HepG2 (cell line): ENCODE results near the gene SMAP1. TPM values are rescaled to one million over a fixed set of nuclear protein-coding genes. Genes with fewer than 3 reads are reported as not detected.

ENCODE experiments used
- CAMTA2 ChIP-seq: sonication (generic); formaldehyde crosslinking; IDR thresholded peaks from 2 replicates; pipeline ENCODE4 v1.4.0; 2020; ENCODE audit warnings: mild to moderate bottlenecking, missing genetic modification reagents, borderline replicate concordance
- CENPX ChIP-seq: sonication (generic); formaldehyde crosslinking; IDR thresholded peaks from 2 replicates; pipeline ENCODE4 v1.9.0; 2021; ENCODE audit warnings: mild to moderate bottlenecking, missing genetic modification reagents, moderate library complexity
- FOXP1 ChIP-seq, 2 experiments: fragments of 450-650 bp in 1 of 2; IDR thresholded peaks; 2 replicates each; pipeline ENCODE4 v1.6.1; 2017 to 2018; ENCODE audit warnings: antibody characterized with exemption in 1 of 2
- HES4 ChIP-seq: sonication (generic); formaldehyde crosslinking; IDR thresholded peaks from 2 replicates; pipeline ENCODE4 v1.9.0; 2021; ENCODE audit warnings: mild to moderate bottlenecking, missing genetic modification reagents, borderline replicate concordance
- MEIS2 ChIP-seq: sonication (generic); formaldehyde crosslinking; IDR thresholded peaks from 2 replicates; pipeline ENCODE4 v1.9.0; 2021; ENCODE audit warnings: mild to moderate bottlenecking, missing genetic modification reagents
- NR2F1 ChIP-seq, 2 experiments: fragments of 450-650 bp in 1 of 2; formaldehyde crosslinking in 1 of 2; IDR thresholded peaks; 2 replicates each; pipeline versions ENCODE4 v1.5.0 to v1.6.1; 2016 to 2020; ENCODE audit warnings: mild to moderate bottlenecking in 1 of 2, missing compliant biosample characterization in 1 of 2, missing genetic modification reagents in 1 of 2, moderate library complexity in 1 of 2
- ZBTB49 ChIP-seq: sonication (generic); formaldehyde crosslinking; IDR thresholded peaks from 2 replicates; pipeline ENCODE4 v1.4.0; 2020; ENCODE audit warnings: missing genetic modification reagents, borderline replicate concordance
- ZNF563 ChIP-seq: sonication (generic); formaldehyde crosslinking; IDR thresholded peaks from 2 replicates; pipeline ENCODE4 v1.8.0; 2022; ENCODE audit warnings: mild to moderate bottlenecking, moderate library complexity, missing genetic modification reagents
- ZNF589 ChIP-seq: sonication (generic); formaldehyde crosslinking; conservative IDR thresholded peaks from 2 replicates; pipeline ENCODE4 v1.8.0; 2022; ENCODE audit warnings: mild to moderate bottlenecking, moderate library complexity, missing genetic modification reagents
- ZNF616 ChIP-seq: sonication (generic); formaldehyde crosslinking; IDR thresholded peaks from 2 replicates; pipeline ENCODE4 v1.5.0; 2020; ENCODE audit warnings: low read depth, mild to moderate bottlenecking, missing genetic modification reagents
- polyA plus RNA-seq, 8 experiments: library from polyadenylated mRNA; depleted of rRNA in 3 of 8; stranded (reverse) in 7 of 8; unstranded in 1 of 8; fragments of >200 nt; fragmentation: Illumina TruSeq in 4 of 8; extraction: Trizol in 4 of 8; gene quantifications; 2 replicates each; pipeline versions ENCODE4 v1.2.1 to v1.2.3, GENCODE V29; 2011 to 2016; ENCODE audit warnings: low read depth in 4 of 8, missing spikeins in 1 of 8, mixed read lengths in 1 of 8; ENCODE audit not compliant: insufficient read depth in 1 of 8
- total RNA-seq, 5 experiments: library from RNA; depleted of rRNA; stranded (reverse); fragments of >200 nt; fragmentation: Illumina TruSeq; extraction: Trizol; gene quantifications; 2 replicates each; pipeline ENCODE4 v1.2.3, GENCODE V29; 2016; ENCODE audit warnings: low read depth in 1 of 5
- TF ChIP-seq, protein P1 (sequence below): sonication (generic); formaldehyde crosslinking; IDR thresholded peaks from 2 replicates; pipeline ENCODE4 v1.4.0; 2020; ENCODE audit warnings: mild to moderate bottlenecking, missing genetic modification reagents
- TF ChIP-seq, protein P2 (sequence below): sonication (generic); formaldehyde crosslinking; IDR thresholded peaks from 2 replicates; pipeline ENCODE4 v1.4.0; 2020; ENCODE audit warnings: mild to moderate bottlenecking, missing genetic modification reagents

SMAP1 gene
- total and polyA plus RNA-seq, 2 of the 13 experiments (the other 11 are each of a cell fraction or from before 2014, with no cell fraction given), result 13.4 to 17.8 TPM

- TF ChIP-seq, protein P1, sequence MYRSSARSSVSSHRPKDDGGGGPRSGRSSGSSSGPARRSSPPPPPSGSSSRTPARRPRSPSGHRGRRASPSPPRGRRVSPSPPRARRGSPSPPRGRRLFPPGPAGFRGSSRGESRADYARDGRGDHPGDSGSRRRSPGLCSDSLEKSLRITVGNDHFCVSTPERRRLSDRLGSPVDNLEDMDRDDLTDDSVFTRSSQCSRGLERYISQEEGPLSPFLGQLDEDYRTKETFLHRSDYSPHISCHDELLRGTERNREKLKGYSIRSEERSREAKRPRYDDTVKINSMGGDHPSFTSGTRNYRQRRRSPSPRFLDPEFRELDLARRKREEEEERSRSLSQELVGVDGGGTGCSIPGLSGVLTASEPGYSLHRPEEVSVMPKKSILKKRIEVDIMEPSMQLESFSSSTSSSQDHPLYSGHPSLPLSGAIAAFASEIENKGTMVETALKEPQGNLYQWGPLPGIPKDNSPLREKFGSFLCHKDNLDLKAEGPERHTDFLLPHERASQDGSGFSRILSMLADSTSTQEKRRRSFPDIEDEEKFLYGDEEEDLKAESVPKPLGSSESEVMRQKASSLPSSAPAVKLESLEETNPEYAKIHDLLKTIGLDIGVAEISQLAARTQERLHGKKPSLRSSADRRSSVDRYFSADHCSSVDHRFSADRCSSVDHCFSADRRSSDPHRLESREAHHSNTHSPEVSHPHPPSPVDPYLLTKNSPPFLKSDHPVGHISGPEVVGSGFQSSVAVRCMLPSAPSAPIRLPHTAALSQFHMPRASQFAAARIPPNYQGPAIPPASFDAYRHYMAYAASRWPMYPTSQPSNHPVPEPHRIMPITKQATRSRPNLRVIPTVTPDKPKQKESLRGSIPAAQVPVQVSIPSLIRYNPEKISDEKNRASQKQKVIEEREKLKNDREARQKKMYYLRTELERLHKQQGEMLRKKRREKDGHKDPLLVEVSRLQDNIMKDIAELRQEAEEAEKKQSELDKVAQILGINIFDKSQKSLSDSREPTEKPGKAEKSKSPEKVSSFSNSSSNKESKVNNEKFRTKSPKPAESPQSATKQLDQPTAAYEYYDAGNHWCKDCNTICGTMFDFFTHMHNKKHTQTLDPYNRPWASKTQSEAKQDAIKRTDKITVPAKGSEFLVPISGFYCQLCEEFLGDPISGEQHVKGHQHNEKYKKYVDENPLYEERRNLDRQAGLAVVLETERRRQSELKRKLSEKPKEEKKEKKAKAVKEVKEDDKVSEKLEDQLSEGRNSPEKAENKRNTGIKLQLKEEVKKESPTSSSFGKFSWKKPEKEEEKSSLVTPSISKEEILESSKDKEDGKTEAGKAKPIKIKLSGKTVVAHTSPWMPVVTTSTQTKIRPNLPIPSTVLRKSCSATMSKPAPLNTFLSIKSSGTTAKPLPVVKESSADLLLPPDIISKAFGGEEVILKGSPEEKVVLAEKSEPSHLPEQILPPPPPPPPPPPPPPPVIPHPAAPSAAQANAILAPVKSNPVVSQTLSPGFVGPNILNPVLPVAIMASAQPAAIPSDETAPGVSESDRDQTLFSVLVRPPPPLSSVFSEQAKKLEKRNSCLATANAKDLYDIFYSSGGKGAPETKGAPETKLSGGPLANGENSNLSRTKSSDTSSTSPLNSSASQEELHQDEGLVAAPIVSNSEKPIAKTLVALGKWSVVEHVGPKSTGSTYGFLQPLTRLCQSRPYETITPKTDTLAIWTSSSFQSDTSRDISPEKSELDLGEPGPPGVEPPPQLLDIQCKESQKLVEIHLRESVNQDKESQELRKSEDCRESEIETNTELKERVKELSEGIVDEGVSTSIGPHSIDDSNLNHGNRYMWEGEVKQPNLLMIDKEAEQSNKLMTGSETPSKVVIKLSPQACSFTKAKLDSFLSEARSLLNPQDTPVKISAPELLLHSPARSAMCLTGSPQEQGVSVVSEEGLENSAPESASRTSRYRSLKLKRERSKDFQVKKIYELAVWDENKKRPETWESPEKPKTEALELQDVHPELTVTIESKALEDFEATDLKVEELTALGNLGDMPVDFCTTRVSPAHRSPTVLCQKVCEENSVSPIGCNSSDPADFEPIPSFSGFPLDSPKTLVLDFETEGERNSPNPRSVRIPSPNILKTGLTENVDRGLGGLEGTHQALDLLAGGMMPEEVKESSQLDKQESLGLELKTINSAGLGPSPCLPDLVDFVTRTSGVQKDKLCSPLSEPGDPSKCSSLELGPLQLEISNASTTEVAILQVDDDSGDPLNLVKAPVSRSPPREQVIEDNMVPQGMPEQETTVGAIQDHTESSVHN, result peak; percentile 15; the same call in 1 of the 2 replicates
- TF ChIP-seq HES4 (CRISPR knock-in tag), result no peak; the same call in 1 of the 2 replicates
- no peak for TF ChIP-seq CENPX (CRISPR knock-in tag)
- peak; percentile 74; the same call in 1 of the 2 replicates for TF ChIP-seq ZNF616 (CRISPR knock-in tag)
- TF ChIP-seq, protein P2, sequence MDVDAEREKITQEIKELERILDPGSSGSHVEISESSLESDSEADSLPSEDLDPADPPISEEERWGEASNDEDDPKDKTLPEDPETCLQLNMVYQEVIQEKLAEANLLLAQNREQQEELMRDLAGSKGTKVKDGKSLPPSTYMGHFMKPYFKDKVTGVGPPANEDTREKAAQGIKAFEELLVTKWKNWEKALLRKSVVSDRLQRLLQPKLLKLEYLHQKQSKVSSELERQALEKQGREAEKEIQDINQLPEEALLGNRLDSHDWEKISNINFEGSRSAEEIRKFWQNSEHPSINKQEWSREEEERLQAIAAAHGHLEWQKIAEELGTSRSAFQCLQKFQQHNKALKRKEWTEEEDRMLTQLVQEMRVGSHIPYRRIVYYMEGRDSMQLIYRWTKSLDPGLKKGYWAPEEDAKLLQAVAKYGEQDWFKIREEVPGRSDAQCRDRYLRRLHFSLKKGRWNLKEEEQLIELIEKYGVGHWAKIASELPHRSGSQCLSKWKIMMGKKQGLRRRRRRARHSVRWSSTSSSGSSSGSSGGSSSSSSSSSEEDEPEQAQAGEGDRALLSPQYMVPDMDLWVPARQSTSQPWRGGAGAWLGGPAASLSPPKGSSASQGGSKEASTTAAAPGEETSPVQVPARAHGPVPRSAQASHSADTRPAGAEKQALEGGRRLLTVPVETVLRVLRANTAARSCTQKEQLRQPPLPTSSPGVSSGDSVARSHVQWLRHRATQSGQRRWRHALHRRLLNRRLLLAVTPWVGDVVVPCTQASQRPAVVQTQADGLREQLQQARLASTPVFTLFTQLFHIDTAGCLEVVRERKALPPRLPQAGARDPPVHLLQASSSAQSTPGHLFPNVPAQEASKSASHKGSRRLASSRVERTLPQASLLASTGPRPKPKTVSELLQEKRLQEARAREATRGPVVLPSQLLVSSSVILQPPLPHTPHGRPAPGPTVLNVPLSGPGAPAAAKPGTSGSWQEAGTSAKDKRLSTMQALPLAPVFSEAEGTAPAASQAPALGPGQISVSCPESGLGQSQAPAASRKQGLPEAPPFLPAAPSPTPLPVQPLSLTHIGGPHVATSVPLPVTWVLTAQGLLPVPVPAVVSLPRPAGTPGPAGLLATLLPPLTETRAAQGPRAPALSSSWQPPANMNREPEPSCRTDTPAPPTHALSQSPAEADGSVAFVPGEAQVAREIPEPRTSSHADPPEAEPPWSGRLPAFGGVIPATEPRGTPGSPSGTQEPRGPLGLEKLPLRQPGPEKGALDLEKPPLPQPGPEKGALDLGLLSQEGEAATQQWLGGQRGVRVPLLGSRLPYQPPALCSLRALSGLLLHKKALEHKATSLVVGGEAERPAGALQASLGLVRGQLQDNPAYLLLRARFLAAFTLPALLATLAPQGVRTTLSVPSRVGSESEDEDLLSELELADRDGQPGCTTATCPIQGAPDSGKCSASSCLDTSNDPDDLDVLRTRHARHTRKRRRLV (CRISPR knock-in tag), result no peak
- no peak for TF ChIP-seq NR2F1 (CRISPR knock-in tag; IDR thresholded peaks at IDR 0.05)
- no peak for TF ChIP-seq ZBTB49 (CRISPR knock-in tag)
- no peak for TF ChIP-seq ZNF589 (CRISPR knock-in tag)
- TF ChIP-seq FOXP1 (IDR thresholded peaks at IDR 0.05), result no peak
- no peak for TF ChIP-seq FOXP1 (CRISPR knock-in tag; IDR thresholded peaks at IDR 0.05)
- peak; percentile 32; the same call in 1 of the 2 replicates for TF ChIP-seq MEIS2 (CRISPR knock-in tag)
- 0 out of 2 replicates have a peak, but pooled peaks have one; percentile 42 for TF ChIP-seq CAMTA2 (CRISPR knock-in tag)
- no peak; the same call in 1 of the 2 replicates for TF ChIP-seq ZNF563 (CRISPR knock-in tag)
Measured at GRCh38 chr6:70667711-70668498, at the start of gene SMAP1 (continued).
